ENCODE results near the gene HCRTR1. TPM values are rescaled to one million over a fixed set of nuclear protein-coding genes. Genes with fewer than 3 reads are reported as not detected.

HCRTR1 gene
- total RNA-seq, 6 experiments from 2014 or later, result not detected

- no peak for TF ChIP-seq CTCF (IDR thresholded peaks at IDR 0.05)
- peak overlapping the region; percentile 51 for H3K4me3 Mint-ChIP-seq
Measured at GRCh38 chr1:31625561-31626222, 8.2 kb downstream of the HCRTR1 start.

GRCh38 chr1:31626223-31627207 is 9.0 kb downstream of the HCRTR1 start:
- Mint-ChIP-seq H3K36me3 (ENCODE audit: low read depth) (peaks cover 31% of the 10 kb centered on the region), H3K4me1 (ENCODE audit: low read depth) (peaks cover 49% of the 10 kb centered on the region)
- DNase-seq, result peak; percentile 57

More at GRCh38 chr1:31625561-31626222, 8.2 kb downstream of the HCRTR1 start:
- Mint-ChIP-seq H3K9me3 (no peaks in the 10 kb centered on the region), H3K27me3 (ENCODE audit: insufficient read depth) (no peaks in the 10 kb centered on the region), H3K4me1 (ENCODE audit: low read depth) (peaks cover 49% of the 10 kb centered on the region), H3K36me3 (ENCODE audit: low read depth) (peaks cover 30% of the 10 kb centered on the region), H3K27ac (peak overlapping the region; percentile 86)
- peak; percentile 70 for DNase-seq

DNA sequence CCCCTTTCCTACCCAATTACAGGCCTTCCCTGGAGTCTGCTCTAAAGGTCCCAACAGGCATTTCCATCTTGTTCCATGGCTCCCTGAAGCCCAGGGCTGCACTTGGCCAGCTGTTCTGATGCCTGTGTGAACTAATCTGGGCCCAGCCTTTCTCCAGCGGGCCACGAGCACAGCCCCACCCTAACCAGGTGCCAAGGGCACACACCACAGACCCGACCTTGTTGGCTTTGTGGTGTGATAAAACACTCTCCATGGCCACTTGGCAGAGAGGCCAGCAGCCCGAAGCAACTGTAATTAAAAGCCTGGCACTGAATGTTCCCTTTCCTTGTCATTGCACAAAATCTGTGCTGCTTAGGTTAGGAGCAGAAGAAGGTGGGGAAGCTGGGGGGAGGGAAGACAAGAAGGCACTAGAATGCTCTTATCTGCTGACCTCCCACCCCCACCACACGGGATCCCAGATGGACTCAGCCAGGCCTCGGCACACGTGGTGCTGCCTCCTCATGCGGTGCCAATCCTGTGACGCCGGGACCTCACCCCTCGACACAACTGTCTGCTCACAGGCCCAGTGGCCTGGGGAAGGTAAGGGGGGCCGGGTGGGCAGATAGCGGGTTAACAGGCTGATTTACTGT is 9.9 kb downstream of the HCRTR1 start:
- peak overlapping the region; percentile 86 for H3K27ac Mint-ChIP-seq
- peak overlapping the region; percentile 40; the same call in 1 of the 2 replicates for H3K4me3 Mint-ChIP-seq
- H3K27me3 Mint-ChIP-seq (ENCODE audit: insufficient read depth), result no peaks in the 10 kb centered on the region
- H3K9me3 Mint-ChIP-seq, result no peaks in the 10 kb centered on the region
- no peak for DNase-seq
- H3K4me1 Mint-ChIP-seq (ENCODE audit: low read depth), result peaks cover 49% of the 10 kb centered on the region
- no peak for TF ChIP-seq CTCF (IDR thresholded peaks at IDR 0.05)
- H3K36me3 Mint-ChIP-seq (ENCODE audit: low read depth), result peaks cover 31% of the 10 kb centered on the region

More at GRCh38 chr1:31626223-31627207, 9.0 kb downstream of the HCRTR1 start:
- Mint-ChIP-seq H3K27me3 (ENCODE audit: insufficient read depth) (no peaks in the 10 kb centered on the region), H3K4me3 (peak overlapping the region; percentile 51), H3K9me3 (no peaks in the 10 kb centered on the region), H3K27ac (peak overlapping the region; percentile 86)
- no peak for TF ChIP-seq CTCF (IDR thresholded peaks at IDR 0.05)

DNA sequence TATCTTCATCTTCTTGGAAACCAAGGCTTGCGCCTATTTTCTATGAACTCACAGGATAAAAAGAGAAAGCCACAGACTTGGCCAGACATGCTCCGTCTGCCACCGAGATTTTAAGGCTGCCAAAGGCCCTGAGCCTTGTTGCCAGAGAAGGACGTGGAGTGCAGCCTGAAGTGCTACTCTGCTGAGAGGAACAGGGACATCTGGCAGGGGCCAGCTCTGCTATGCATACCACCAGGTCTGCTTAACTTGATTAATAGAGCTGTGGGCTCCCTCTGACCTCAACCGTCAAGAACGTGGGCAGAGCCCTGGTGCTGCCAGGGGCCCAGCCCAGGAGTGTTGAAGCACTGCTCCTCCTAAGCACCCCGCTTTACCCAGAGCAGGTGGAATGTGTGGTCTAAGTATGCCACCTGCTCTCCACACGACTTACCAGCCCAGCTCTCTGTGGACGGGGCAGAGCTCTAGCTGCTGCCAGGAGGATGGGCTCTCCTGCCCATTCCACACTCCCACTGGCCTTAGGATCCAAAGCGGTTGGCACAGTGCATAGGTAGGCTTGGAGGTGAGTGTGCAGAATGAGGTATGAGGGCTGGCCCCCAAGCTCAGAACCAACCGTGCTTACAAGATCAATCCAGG is 10.6 kb downstream of the HCRTR1 start:
- Mint-ChIP-seq H3K4me3 (no peak overlapping the region), H3K36me3 (ENCODE audit: low read depth) (peaks cover 31% of the 10 kb centered on the region), H3K27me3 (ENCODE audit: insufficient read depth) (no peaks in the 10 kb centered on the region), H3K27ac (peak overlapping the region; percentile 86), H3K9me3 (no peaks in the 10 kb centered on the region), H3K4me1 (ENCODE audit: low read depth) (peaks cover 49% of the 10 kb centered on the region)
- TF ChIP-seq CTCF (IDR thresholded peaks at IDR 0.05), result no peak
- no peak for DNase-seq

DNA sequence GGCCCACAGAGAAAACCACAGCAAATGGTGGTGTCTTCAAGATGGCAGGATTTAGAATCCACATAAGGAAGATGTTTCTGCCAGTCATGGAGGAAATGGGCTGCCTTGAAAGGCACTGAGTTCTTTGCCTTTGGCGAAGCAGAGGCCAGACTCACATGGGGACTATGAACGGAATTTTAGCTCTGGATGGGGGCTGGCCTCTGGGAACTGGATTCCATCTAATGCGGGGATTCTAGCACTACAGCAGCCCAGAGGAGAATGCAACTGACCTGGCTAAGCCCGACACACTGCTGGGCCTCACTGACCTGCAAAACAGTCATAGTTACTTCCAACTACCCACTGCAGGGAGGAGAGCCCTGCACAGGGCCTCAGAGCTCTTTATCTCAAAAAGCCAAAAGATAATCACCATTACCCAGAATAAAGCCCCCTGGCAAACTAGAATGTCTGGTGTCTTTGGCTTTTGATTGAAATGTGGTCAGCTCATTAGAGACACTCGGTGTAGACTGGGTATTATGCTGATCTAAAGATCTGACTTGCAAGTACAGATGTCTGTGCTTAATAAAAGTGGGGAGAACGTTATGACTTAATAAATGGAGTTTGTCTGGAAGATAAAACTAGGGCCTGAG is 11.6 kb downstream of the HCRTR1 start:
- Mint-ChIP-seq H3K27ac (no peak overlapping the region), H3K9me3 (no peaks in the 10 kb centered on the region), H3K4me3 (no peak overlapping the region), H3K27me3 (ENCODE audit: insufficient read depth) (no peaks in the 10 kb centered on the region), H3K36me3 (ENCODE audit: low read depth) (peaks cover 31% of the 10 kb centered on the region), H3K4me1 (ENCODE audit: low read depth) (peaks cover 49% of the 10 kb centered on the region)
- no peak for DNase-seq
- no peak for TF ChIP-seq CTCF (IDR thresholded peaks at IDR 0.05)
